Fibroblast of lung (primary cell): Measurements from ENCODE around the gene SPATS2L.

Source experiments
- EZH2 ChIP-seq: IDR thresholded peaks from 2 replicates; pipeline ENCODE4 v1.5.1; 2012; ENCODE audit warnings: low read length, control low read depth, mild to moderate bottlenecking; ENCODE audit errors: missing control alignments
- TF ChIP-seq, protein P1 (sequence below), 2 donors: IDR thresholded peaks in 1 of 2; conservative IDR thresholded peaks in 1 of 2; 1 replicate in 1 of 2; 2 replicates in 1 of 2; pipeline ENCODE4 v1.5.1; 2011 to 2012; ENCODE audit warnings: low read length in 2 of 2, control low read depth in 1 of 2, inconsistent platforms in 1 of 2, low read depth in 1 of 2, mild to moderate bottlenecking in 1 of 2

DNA sequence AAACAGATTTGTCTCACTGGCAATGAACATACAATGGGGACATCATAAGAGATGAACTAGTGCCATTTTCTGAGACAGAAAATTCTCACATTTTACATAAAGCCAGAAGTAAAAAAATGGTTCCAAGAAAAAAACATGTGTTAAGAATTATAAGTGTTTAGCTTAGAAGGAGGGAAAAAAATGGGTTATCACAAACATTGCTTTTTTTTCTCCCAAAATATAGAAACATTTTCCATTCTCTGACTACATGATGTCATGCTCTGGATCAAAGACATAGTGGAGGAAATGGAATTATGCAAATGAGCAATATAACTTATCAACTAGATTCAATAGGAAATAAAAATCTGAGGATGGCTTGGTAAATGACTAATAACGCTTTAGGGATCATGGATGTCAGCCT, 49.8 kb downstream of the SPATS2L start:
- TF ChIP-seq, protein P1, sequence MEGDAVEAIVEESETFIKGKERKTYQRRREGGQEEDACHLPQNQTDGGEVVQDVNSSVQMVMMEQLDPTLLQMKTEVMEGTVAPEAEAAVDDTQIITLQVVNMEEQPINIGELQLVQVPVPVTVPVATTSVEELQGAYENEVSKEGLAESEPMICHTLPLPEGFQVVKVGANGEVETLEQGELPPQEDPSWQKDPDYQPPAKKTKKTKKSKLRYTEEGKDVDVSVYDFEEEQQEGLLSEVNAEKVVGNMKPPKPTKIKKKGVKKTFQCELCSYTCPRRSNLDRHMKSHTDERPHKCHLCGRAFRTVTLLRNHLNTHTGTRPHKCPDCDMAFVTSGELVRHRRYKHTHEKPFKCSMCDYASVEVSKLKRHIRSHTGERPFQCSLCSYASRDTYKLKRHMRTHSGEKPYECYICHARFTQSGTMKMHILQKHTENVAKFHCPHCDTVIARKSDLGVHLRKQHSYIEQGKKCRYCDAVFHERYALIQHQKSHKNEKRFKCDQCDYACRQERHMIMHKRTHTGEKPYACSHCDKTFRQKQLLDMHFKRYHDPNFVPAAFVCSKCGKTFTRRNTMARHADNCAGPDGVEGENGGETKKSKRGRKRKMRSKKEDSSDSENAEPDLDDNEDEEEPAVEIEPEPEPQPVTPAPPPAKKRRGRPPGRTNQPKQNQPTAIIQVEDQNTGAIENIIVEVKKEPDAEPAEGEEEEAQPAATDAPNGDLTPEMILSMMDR (conservative IDR thresholded peaks at IDR 0.05 in 1 of 2, IDR thresholded peaks at IDR 0.05 in 1 of 2; ENCODE audit: low read depth in 1 of 2, low read length in 2 of 2), result no peak
- no peak for TF ChIP-seq EZH2
